ENCODE measurements around the gene MRPS5.
"Not testable (repeated sequence)": the region's sequence is repeated elsewhere in the genome, so short reads cannot be mapped to it uniquely, and the experiment has no call there.

The MRPS5 gene

GRCh38 chr2:95121407-95122196, at the start of gene MRPS5:
Gene MRPS5 (minus strand): TSS chr2:95121808. CDS start chr2:95121791, 17 bp downstream.
- peak; percentile 61 for DNase-seq

GRCh38 chr2:95166065-95166763, 44.6 kb upstream of the MRPS5 start:
- no peak for DNase-seq

- DNase-seq = peak; percentile 95
Observed at GRCh38 chr2:95165371-95166064, 43.9 kb upstream of the MRPS5 start, which contains the start of gene ZNF2. Gene ZNF2 (plus strand): TSS chr2:95165809. CDS start chr2:95176227, 10,418 bp downstream.

GRCh38 chr2:95165030-95165370, 43.4 kb upstream of the MRPS5 start:
- no peak for DNase-seq

- DNase-seq = peak; percentile 18
Observed at GRCh38 chr2:95159690-95160449, 38.3 kb upstream of the MRPS5 start, which contains the start of gene ZNF514. Gene ZNF514 (minus strand): TSS chr2:95159848. CDS start chr2:95153253, 6,595 bp downstream.

GRCh38 chr2:95158891-95159619, 37.4 kb upstream of the MRPS5 start:
- no peak for DNase-seq

- DNase-seq = no peak
Observed at GRCh38 chr2:95158441-95158840, 36.8 kb upstream of the MRPS5 start.

GRCh38 chr2:95149397-95149984, 27.9 kb upstream of the MRPS5 start:
- DNase-seq = no peak

- no peak for DNase-seq
Observed at GRCh38 chr2:95143838-95144237, 22.2 kb upstream of the MRPS5 start.

- no peak for DNase-seq
Observed at GRCh38 chr2:95138702-95139101, 17.1 kb upstream of the MRPS5 start.

- DNase-seq = no peak
Observed at GRCh38 chr2:95122197-95122551, 566 bp upstream of the MRPS5 start.

GRCh38 chr2:95121093-95121406, 558 bp downstream of the MRPS5 start:
- no peak for DNase-seq

GRCh38 chr2:95115418-95115817, 6.2 kb downstream of the MRPS5 start:
- DNase-seq = peak; percentile 22

GRCh38 chr2:95113464-95113863, 8.1 kb downstream of the MRPS5 start:
- DNase-seq = no peak

GRCh38 chr2:95110395-95110794, 11.2 kb downstream of the MRPS5 start:
- no peak for DNase-seq

GRCh38 chr2:95109260-95109659, 12.3 kb downstream of the MRPS5 start:
- no peak for DNase-seq

- no peak for DNase-seq
Observed at GRCh38 chr2:95106081-95106480, 15.5 kb downstream of the MRPS5 start.

- no peak for DNase-seq
Observed at GRCh38 chr2:95104606-95105005, 17.0 kb downstream of the MRPS5 start.

- no peak for DNase-seq
Observed at GRCh38 chr2:95099910-95100309, 21.7 kb downstream of the MRPS5 start.

GRCh38 chr2:95098273-95098672, 23.3 kb downstream of the MRPS5 start:
- DNase-seq = not testable (repeated sequence)

GRCh38 chr2:95091885-95092555, 29.6 kb downstream of the MRPS5 start:
- DNase-seq = no peak

Data from NCI-H2029 (cell line).